ENCODE measurements around the gene KLK15. TPM values are rescaled to one million over a fixed set of nuclear protein-coding genes. Genes with fewer than 3 reads are reported as not detected.

The KLK15 gene
- total RNA-seq, 4 donors from 2014 or later = not detected

DNA sequence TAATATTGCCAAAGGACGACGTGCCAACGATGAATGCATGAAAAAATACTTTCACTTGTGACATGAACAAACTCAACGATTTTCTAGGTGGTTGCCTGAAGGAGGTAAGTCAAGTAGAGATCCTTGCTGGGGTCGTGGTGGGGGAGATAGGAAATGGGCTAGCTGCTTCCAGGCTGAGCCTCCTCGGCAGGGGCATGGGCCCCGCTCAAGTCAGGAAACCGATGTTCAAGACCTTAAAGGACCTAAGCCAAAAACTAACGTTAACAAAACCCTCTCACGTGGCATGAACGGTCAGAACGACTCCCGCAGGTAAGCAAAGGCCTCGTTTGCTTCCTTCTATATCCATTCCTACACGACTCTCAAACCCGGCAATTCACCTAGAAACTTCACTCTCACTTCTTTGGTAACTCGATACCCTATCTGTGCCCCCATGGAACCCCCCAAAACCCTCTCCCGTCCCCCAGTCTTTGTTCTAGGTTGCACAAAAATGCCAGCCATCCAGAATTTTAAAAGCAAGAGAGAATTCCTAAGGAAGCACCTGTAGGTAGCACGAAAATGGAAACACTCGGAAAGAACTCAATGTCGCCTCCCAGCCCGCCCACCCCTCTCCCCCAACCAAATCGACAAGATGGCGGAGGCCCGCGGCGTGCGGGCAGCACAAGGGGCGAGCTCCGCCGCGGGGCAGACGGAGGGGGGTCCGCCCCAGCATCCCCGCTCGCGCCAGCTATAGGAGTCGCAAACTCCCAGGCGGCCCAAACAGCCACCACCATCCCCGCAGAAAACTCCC is 29.5 kb downstream of the KLK15 start:
- TF ChIP-seq, protein P1, sequence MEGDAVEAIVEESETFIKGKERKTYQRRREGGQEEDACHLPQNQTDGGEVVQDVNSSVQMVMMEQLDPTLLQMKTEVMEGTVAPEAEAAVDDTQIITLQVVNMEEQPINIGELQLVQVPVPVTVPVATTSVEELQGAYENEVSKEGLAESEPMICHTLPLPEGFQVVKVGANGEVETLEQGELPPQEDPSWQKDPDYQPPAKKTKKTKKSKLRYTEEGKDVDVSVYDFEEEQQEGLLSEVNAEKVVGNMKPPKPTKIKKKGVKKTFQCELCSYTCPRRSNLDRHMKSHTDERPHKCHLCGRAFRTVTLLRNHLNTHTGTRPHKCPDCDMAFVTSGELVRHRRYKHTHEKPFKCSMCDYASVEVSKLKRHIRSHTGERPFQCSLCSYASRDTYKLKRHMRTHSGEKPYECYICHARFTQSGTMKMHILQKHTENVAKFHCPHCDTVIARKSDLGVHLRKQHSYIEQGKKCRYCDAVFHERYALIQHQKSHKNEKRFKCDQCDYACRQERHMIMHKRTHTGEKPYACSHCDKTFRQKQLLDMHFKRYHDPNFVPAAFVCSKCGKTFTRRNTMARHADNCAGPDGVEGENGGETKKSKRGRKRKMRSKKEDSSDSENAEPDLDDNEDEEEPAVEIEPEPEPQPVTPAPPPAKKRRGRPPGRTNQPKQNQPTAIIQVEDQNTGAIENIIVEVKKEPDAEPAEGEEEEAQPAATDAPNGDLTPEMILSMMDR (IDR thresholded peaks at IDR 0.05) = no peak
- ATAC-seq (ENCODE audit: low FRiP score) = no peak

DNA sequence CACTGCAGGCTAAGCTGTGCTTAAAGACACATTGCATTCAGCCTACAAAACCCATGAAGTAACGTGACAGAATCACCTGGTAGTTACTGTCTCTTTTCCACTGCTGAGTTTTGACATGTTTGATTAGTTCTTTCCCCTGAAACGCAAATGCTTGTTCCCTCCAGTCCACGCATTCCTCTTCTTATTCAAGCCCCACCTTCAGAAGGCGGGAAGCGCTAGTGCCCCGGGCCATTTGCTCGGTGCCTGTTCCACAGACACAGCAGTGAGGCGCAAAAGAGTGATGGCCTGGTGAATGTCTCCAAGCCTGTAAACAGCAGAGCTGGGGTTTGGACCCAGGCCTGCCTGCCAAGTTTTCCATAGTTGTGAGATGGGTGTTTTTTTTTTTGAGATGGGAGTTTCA is 32.3 kb downstream of the KLK15 start:
- ATAC-seq (ENCODE audit: low FRiP score) = no peak
- TF ChIP-seq, protein P1 (IDR thresholded peaks at IDR 0.05) = no peak
- DNase-seq (ENCODE audit: low spot score) = no peak

More for the DNA sequence above, 29.5 kb downstream of the KLK15 start:
- no peak for DNase-seq (ENCODE audit: low spot score)

- ATAC-seq (ENCODE audit: low FRiP score) = no peak
- TF ChIP-seq, protein P1 (IDR thresholded peaks at IDR 0.05) = no peak
- no peak for DNase-seq (ENCODE audit: low spot score)
Observed at GRCh38 chr19:50799547-50799851, 33.9 kb downstream of the KLK15 start.

DNA sequence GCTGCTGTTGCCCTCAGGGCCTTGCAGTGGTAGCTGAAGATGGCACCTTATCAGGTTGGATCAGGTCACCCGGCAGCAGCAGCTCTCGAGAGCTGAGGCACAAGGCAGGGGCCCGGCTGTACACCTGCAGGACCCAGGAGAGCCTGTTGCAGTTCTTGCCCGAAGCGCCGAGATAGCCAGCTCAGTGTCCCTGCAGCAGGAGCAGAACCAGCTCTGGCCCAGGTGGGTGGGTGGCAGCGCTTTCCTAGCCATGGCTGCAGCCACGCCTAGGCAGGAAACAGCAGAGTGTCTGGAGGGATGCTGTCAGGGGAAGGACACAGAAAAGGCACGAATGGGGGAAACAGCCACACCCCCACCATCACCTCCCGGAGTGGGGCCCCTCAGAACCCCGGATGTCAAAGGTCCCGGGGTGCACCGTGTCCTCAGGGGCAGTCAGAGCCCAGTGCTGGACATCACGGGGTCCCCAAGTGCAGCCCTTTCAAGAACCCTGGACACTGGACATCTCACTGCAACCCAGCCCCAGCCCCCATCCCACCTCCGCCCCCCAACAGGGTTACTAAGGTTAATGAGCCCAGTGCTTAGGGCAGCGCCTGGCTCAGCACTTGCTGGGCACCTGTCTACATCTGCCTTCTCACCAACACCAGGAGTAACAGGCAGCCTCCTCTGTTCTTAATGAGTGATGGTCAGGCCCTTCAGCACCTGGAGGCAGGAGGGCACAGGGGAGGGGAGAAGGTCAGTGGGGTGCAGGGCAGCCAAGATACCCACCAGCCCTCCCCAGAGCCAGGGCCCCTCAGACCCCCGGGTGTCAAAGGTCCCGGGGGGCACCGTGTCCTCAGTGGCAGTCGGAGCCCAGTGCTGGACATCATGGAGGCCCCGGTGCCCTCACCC is 34.5 kb downstream of the KLK15 start:
- TF ChIP-seq, protein P1 (IDR thresholded peaks at IDR 0.05) = no peak
- no peak for DNase-seq (ENCODE audit: low spot score)

GRCh38 chr19:50797781-50798658 is 35.4 kb downstream of the KLK15 start:
- no peak for ATAC-seq (ENCODE audit: low FRiP score)

More for the DNA sequence above, 34.5 kb downstream of the KLK15 start:
- no peak for ATAC-seq (ENCODE audit: low FRiP score)

DNA sequence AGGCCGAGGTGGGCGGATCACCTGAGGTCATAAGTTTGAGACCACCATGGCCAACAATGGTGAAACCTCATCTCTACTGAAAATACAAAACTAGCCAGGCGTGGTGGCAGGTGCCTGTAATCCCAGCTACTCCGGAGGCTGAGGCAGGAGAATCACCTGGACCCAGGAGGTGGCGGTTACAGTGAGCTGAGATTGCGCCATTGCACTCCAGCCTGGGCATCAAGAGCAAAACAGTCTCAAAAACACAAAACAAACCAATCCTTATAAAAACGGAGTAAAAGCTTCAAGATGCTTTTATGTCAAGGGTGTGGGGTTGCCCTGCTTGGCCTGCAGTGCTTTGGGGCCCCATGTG is 36.0 kb downstream of the KLK15 start:
- ATAC-seq (ENCODE audit: low FRiP score) (no peak), DNase-seq (ENCODE audit: low spot score) (no peak)
- TF ChIP-seq, protein P1 (IDR thresholded peaks at IDR 0.05) = no peak

More at GRCh38 chr19:50797781-50798658, 35.4 kb downstream of the KLK15 start:
- TF ChIP-seq, protein P1 (IDR thresholded peaks at IDR 0.05) = no peak
- no peak for DNase-seq (ENCODE audit: low spot score)

Data from omental fat pad (tissue), 4 donors.